Choroid plexus epithelial cell (primary cell): Measurements from ENCODE around the gene IFITM1.
"Not testable (repeated sequence)": the region's sequence is repeated elsewhere in the genome, so short reads cannot be mapped to it uniquely, and the experiment has no call there.

Source experiments
- DNase-seq: peaks from one replicate; pipeline ENCODE4 v3.0.0-alpha.2; 2010; ENCODE audit warnings: low read depth
- H3K4me3 ChIP-seq: 2 replicates; pipeline ENCODE4 v1.5.1; 2011; ENCODE audit warnings: low read depth, mild to moderate bottlenecking, control low read depth, low read length, moderate library complexity
- CTCF ChIP-seq: conservative IDR thresholded peaks from 2 replicates; pipeline ENCODE4 v1.5.1; 2011; ENCODE audit warnings: low read depth, mild to moderate bottlenecking, control low read depth, inconsistent platforms, low read length, moderate library complexity

The IFITM1 gene

DNA sequence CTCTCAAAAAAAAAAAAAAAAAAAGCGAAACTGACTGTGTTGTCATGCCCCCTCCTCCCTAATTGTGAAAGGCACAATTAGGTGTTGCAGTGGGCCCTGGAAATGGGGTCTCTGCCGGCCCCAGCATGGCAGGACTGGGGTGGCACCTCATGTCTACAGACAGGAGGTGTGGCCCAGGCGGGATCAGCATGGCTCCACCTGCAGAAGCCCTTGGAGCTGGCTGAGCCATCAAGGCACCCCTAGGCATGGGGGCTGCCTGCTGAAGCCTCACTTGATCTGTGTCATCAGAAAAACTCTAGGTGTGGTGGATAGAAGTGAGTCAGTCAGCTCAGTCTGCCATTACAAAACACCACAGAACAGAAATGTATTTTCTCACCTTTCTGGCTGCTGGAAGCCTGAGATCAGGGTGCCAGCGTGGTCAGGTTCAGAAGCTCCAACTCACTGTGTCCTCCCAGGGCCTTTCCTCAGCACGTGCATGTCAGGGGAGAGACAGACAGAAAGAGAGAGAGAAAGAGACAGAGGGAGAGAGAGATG is 45.4 kb downstream of the IFITM1 start:
- no peak for TF ChIP-seq CTCF
- no peak overlapping the region for H3K4me3 ChIP-seq
- no peak for DNase-seq

DNA sequence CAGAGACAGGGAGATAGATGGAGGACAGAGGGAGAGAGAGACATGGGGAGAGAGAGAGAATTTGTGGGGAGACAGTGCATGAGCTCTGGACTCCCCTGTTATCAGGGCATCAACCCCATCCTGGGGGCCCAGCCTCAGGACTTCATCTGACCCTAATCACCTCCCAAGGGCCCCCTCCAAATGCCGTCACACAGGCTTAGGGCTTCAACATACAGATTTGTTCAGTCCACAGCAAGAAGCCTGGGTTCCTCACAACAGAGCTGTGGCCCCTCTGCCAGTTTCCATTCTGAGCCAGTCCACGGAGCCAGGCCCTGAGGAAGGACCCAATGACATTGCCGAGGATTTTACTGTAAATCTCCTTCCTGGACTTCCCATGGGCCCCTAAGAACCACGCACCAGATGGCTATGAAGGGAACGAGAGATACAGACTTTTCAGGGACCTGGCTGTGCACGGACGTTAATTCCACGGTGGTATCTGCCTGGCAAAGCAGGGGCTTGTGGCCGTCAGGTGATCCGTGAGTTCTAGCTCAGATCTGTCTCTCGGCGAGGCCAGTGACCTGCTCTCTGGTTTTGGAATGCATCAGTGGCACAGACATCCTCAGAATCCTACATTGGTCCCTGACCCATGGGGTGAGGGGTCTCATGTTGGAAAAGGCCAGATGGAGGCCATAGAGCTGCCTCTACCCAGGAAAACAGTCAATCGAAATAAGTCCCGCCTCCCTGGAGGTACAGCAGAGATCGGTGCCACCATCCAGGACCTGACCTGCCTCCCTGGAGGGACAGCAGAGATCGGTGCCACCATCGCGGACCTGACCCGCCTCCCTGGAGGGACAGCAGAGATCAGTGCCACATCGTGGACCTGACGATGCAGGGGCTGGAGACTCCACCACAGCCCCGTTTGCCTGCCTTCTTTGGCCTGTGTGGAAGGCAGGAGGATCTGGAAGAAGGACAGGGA is 46.8 kb downstream of the IFITM1 start:
- DNase-seq, result no peak
- H3K4me3 ChIP-seq, result no peak overlapping the region
- TF ChIP-seq CTCF, result no peak

DNA sequence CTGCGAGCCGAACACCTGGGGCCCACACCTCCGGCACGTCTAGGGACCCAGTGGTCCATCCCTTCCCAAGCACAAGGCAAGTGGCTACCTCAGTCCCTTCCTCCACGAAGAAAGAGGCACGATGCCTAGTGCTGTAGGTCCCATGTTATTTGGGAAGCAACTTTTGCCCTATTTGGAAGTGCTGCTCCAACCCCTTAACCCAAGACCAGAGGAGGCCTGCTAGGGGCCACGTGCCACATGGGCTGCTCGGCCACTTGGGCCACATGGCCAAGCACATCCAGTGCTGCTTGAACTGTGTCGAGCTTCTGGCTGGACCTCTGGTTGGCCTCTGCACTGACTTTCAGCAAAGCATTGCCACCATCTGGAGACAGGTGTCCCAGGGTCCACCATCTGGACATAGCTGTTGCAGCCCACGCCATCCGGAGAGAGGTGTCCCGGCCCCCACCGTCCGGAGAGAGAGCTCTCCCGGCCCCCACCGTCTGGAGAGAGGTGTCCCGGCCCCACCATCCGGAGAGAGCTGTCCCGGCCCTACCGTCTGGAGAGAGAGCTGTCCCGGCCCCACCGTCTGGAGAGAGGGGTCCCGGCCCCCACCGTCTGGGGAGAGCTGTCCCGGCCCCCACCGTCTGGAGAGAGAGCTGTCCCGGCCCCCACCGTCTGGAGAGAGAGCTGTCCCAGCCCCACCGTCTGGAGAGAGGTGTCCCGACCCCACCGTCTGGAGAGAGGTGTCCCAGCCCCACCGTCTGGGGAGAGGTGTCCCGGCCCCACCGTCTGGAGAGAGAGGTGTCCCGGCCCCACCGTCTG is 49.0 kb downstream of the IFITM1 start:
- DNase-seq, result no peak
- H3K4me3 ChIP-seq, result no peak overlapping the region
- TF ChIP-seq CTCF, result no peak

DNA sequence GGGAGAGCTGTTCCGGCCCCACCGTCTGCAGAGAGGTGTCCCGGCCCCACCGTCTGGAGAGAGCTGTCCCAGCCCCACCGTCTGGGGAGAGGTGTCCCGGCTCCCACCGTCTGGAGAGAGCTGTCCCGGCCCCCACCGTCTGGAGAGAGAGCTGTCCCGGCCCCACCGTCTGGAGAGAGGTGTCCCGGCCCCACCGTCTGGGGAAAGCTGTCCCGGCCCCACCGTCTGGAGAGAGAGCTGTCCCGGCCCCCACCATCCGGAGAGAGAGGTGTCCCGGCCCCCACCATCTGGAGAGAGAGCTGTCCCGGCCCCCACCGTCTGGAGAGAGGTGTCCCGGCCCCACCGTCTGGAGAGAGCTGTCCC is 49.6 kb downstream of the IFITM1 start:
- not testable (repeated sequence) for H3K4me3 ChIP-seq, DNase-seq

GRCh38 chr11:363948-364761 is 50.3 kb downstream of the IFITM1 start:
- no peak for DNase-seq
- peak; percentile 34 for TF ChIP-seq CTCF
- no peak overlapping the region for H3K4me3 ChIP-seq
